Stimulated activated CD8-positive, alpha-beta memory T cell treated with anti-CD3 and anti-CD28 coated beads, Interleukin-7, amount 100 ng/mL, for 4 hours (primary cell): ENCODE measurements around the gene MIB1.

ENCODE experiments used
- DNase-seq, 2 donors: peaks; one replicate each; pipeline ENCODE4 v3.0.0-alpha.2; 2020; ENCODE audit warnings: low read depth in 2 of 2

MIB1 gene

DNA sequence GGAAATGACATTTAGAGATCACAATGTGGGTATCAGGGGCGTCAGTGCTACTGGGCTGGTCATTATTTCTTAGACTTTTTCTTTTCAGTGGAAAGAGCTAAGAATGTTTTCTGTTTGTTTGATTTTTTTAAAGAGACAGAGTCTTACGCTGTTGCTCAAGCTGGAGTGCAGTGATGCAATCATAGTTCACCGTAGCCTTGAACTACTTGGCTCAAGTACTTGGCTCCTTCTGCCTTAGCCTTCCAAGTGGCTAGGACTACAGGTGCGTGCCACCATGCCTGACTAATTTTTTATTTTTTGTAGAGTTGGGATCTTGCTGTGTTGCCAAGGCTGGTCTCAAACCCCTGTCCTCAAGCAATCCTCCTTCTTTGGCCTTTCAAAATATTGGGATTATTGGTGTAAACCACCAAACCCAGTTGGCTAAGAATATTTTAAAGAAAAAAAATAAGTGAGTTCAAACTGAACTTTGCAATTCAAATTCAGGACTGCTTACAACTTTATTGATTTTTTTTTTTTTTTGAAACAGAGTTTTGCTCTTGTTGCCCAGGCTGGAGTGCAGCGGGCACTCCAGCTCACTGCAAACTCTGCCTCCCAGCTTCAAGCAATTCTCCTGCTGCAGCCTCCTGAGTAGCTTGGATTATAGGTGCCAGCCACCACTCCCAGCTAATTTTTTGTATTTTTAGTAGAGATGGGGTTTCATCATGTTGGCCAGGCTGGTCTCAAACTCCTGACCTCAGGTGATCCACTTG, 154.2 kb downstream of the MIB1 start:
- no peak for DNase-seq

DNA sequence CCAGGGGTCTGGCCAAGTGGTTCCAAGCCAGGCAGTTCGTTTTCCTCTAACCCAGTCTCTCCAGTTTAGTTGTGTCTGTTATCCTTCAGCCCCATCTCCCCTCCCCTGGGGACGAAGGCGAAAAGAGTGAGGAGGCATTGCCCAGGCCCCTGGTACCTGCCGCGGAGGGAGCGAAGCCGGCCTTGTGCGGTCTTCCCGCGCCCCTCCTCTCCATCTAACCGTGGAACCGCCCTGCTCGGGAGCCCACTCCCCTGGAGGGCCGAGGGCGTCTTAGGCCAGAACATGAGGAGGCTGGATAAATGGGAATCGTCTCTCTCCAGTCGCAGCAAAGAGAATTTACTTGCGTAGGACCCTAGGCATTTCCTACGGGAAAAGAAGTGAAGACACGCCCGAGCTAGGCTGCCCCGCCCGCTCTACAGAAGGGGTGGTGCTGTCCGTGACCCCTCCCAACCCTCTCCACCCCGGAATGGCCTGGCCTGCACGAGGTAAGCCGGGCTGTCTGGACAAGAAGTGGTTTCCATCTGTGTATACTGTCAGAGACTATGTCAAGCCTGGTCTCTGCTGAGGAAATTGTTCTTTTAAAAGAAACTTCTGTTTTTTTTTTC, 156.2 kb downstream of the MIB1 start:
- DNase-seq, result no peak

DNA sequence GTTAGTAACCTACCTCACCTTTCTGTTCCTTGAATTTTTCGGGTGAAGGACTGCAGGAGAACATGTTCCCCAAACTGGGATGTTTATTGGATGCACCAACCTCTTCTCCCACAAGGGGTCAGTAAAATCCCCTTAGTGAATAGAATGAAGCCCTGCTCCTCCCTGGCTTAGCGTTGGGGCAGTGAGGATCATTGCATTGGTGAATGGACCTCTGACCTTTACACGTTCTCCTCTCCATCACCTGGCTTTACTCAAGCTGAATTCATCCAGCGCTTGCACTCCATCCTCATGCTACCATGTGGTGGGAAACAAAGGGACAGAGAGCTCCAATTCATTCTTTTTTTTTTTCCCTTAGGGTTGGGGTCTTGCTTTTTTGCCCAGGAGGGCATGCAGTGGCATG, 157.2 kb downstream of the MIB1 start:
- DNase-seq, result no peak

DNA sequence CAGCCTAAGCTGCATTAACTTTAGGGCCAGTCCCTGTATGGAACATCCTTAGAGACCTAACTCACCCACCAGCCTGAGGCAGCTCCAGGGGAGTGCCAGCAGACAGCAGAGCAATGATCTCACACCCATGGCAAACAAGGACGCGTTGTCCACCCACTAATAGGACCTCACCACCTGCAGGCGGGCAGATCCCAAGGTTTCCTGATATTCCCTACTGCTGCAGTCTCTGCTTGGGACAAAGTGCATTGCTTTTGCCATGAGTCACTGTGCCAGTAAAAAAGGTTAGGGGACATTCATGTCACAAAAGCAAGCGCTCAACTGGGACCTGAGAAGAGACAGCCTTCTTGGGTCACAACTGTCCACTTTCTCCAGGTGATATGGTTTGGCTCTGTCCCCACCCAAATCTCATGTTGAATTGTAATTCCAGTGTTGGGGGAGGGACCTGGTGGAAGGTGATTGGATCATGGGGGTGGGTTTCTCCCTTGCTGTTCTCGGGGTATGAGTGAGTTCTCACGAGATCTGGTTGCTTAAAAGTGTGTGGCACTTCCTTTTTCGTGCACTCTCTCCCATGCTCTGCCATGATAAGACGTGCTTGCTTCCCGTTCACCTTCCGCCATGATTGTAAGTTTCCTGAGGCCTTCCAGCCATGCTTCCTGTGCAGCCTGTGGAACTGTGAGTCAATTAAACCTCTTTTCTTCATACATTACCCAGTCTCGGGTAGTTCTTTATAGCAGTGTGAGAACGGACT, 160.2 kb downstream of the MIB1 start:
- DNase-seq, result no peak

DNA sequence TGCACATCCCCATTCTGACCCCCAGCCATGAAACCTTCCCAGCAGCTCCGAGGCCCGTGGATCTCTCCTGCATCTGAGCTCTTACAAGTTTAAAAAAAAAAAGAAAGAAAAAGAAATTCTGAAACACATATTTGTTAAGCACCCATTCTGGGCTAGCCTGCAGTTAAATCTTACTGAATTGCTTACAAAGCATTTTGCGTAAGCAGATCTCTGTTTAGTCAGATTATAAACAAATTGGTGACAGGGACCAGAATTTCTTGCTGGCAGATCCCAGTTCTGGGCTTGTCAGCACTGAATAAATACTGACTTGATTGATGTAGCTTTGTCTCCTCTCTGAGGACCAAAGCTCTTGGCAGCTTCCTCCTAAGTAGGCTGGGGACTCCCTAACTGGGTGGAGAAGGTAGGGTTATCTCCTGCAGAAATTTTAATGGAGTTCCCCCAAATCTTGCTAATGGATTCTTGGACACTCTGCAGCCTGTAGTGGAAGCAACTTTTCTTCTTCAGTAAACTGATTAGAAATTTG, 160.9 kb downstream of the MIB1 start:
- DNase-seq, result no peak

DNA sequence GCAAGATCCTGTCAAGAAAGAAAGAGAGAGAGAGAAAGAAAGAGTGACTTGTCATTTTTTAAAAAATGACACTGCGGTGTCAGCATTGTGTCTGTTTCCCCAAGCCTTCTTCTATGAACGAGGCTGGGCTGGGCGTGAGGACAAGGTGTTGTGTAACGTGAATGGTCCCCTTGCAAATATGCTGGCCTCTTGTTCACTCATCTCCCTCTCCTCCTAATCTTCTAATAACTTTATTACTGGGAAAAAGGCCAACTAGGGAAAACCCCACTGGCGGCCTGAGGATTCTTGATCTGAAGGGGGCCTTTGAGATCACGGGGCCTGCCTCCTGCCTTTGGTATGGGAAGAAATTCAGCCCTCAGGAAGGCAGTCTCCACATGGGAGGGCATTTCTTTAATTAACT, 163.1 kb downstream of the MIB1 start:
- no peak for DNase-seq

DNA sequence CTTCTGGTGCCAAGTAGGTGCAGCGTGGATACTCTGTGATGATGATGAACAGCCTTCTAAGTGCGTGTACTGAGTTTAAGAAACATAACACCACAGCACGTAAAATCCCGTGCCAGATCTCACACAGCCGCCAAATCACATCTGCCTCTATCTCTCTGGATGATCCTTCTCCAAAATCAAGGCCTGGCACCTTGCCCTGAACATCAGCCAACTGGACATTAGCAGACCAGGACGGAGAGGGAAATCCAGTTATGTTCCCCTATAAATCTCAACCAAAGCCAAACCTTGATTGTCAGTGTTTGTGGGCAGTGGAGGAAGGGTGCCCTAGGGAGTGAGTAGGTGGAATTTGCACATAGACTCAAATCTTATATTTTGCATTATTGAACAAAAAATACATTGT, 164.3 kb downstream of the MIB1 start:
- no peak for DNase-seq

DNA sequence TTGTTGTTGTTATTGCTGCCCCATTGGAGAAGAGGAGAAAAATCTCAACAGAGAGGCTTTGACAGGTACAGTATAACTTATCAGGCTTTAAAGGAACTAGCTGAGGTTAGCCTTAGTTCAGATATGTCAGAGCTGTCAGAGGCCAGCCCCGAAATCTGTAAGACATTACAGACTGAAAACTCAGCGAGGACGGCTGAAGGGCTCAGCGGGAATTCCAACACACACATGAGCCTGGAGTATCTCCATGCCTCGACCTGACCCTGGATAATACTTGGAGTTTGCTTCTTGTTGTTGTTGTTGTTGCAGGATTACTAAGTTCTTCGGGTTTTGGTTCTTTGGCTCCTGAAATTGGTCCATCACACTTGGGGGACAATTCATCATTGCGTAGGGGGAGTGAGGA, 166.9 kb downstream of the MIB1 start:
- DNase-seq, result no peak

DNA sequence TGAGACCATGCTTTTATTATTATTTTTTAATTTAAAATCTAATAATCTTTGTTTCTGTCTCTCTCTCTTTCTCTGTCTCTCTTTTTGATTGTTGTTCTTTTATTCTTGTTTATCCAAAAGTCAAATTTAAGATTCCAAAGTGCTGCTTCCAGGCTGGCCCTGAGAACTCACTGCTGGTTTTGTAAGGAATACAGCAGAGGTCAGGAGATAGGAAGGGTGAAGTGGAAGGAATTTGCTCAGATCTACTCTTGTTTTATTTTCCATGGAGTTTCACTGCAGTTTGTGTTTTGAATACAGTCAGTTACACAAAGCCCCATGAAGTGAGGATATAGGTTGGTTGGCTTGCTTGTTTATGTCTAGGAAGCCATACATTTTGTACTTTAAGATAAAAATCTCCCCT, 168.1 kb downstream of the MIB1 start:
- no peak for DNase-seq

DNA sequence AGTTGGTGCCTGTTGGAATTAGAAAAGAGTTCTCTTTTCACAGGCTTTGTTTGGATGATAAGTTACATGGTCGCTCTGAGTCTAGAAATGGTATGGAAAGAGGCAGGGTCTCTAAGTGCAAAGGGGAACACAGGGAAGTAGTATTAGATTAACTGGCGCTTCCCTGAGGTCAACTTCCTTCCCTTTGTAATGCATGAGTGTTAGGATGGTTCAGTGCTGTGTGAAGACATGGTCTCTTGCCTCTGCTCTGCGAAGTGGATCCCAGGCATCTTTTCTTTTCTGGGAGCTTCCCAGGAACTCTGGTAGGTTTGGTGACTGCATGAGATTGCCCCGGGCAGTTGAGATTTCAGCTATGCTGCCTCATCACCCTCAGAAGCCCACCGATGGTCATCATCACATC, 170.3 kb downstream of the MIB1 start:
- no peak for DNase-seq

DNA sequence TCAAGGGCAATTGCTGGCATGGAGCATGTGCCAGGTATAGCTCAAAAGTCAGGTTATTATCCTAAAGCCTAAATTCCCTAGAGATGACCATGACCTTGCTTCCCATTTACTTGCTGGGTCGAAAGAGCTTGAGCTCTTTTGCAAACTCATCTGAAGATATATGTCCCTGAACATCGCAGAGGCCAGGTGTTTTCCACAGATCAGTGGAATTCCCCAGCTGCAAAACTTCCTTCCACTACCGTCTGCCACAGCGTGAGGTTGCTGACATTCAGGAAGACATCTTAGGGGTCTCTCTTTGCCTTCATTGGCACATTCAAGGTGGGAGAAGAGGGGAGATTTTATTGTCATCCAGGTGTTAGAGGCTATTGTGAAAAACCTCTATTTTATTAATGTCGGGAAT, 171.0 kb downstream of the MIB1 start:
- DNase-seq, result no peak

DNA sequence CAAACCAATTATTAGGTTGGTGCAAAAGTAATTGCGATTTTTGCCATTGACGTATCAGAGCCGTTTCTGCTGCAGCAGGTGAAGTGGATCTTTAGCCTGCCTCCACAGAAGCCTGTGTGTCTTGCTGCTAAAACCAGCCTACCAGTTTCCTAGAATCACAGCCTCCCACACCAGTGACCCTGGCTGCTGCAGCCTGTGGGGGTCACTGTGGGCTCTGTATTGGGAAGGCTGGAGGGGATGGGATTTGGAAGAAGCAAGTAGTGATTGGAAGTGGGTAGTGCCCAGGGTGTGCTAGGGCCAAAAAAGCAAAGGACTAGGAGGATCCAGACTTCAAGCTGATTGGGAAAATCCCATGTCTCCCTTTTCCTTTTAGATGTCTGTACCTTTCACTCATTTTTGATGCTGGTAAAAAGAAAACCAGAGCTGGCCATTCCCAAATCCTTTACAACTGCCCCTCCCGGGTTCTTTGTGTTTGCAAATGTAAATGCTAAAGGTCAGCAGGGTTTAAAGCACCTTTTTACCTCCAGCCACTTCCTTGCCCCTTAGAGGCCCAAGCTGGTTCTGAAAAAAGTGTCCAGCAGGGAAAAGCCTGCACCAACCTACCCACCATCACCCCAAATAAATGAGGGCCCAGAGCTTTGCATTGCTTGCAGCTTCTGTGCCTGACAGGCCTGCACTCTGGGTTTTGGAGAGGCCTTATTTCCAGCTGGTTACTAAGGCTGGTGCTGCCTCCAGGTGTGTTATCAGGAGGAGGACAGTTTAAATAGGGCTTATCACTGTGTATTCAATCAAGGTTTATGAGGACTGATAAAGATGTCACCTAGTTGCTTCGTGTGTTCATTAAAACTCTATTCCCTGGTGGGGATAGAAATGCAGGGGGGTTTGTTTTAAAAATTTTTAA, 172.0 kb downstream of the MIB1 start:
- no peak for DNase-seq

DNA sequence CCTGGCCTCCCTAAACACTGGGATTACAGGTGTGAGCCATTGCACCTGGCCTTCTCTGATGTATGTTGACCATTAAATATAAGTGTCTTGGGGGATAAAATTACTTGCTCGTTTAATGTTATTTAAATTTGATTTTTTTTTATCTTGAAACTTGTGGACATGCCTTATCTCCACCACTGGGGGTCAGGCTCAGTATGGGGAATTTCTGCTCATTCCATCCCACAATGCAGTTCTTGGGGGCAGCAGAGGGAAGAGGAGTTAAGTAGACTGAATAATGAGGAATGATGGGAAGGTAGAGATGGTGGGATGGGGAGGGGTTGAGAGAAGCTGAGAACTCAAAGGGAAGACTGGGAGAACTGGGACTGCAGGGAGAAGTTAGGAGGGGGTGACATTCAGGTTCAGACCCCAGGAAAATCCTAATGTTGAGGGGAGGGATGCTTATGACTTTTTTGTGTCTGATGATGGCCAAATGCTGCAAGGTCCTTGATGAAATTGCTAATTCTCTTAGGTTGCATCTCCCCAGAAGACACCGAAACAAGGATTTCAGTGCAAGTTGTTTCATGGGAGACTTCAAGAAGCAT, 174.2 kb downstream of the MIB1 start:
- no peak for DNase-seq

DNA sequence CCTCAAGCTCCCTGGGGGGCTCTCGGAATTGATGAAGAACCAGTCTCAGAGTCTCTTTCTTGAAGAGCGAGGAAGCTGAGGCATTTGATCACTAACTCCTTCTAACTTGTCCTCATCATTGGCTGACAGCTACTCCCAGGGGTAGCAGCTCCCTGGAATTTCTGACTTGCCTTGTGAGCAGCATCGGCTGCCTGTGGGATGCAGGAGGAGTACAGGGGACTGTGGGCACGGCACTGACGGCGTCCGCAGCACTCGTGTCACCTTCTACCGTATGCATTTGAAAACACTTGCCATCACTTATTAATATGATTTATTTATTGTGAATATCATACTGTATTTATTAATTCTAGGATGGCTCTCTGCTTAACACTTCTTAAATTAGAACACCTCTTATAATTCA, 175.0 kb downstream of the MIB1 start:
- no peak for DNase-seq

DNA sequence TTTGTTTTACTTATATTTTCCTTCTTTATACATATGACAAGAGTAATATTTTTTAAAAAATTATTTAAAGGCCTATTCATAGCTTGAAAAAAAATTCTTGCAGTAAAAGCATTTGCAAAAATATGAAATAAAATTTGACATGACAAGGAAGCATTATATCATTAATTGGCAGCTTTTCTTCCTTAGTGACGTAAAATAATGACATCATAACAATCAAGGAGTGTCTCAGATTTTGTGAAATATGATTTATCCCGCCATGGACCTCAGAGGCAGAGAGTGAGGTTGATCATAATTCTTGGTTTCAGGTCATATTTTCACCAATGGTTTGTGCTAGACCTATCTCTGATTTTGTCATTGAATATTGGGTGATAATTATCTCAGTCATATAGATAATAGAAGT, 176.0 kb downstream of the MIB1 start:
- no peak for DNase-seq

DNA sequence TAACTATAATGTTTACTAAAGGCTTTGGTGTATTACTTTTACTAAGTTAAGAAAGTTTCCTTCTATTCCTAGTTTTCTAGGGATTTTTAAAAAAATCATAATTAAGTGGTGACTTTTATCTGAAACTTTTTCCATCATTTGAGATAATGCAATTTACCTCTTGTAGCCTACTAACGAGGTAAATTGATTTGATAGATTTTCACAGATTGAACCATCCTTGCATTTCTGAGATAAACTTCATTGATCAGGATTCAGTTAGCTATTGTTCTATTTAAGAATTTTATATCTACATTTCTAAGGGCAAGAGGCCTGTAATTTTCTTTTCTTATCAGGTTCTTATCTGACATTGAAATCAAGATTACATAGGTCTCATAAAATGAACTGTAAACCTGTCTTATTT, 178.1 kb downstream of the MIB1 start:
- no peak for DNase-seq
